Mesenchymal stem cell (in vitro differentiated cells and primary cell): ENCODE results near the gene NDOR1.
A peak's percentile ranks its signal among the peaks of the same experiment; 100 is the strongest.

Experiments
- DNase-seq: peaks from one replicate; pipeline ENCODE4 v3.0.0-alpha.2; 2013
- H2AFZ ChIP-seq: one replicate; pipeline ENCODE4 v1.6.1; 2013; ENCODE audit warnings: low read depth, mild to moderate bottlenecking, control low read depth, inconsistent platforms, low read length, moderate library complexity
- H2AK5ac ChIP-seq: 2 replicates; pipeline ENCODE4 v1.6.1; 2013; ENCODE audit warnings: low read length, moderate library complexity, mild to moderate bottlenecking, inconsistent platforms; ENCODE audit not compliant: severe bottlenecking
- H2BK120ac ChIP-seq: one replicate; pipeline ENCODE4 v1.6.1; 2013; ENCODE audit warnings: low read depth, mild to moderate bottlenecking, inconsistent platforms, low read length, moderate library complexity
- H2BK12ac ChIP-seq, 2 experiments: one replicate each; pipeline ENCODE4 v1.6.1; 2013; ENCODE audit warnings: inconsistent platforms in 2 of 2, low read length in 2 of 2, mild to moderate bottlenecking in 2 of 2, moderate library complexity in 2 of 2, control low read depth in 1 of 2
- H2BK15ac ChIP-seq: one replicate; pipeline ENCODE4 v1.6.1; 2013; ENCODE audit warnings: mild to moderate bottlenecking, low read depth, inconsistent platforms; ENCODE audit not compliant: poor library complexity, severe bottlenecking
- H2BK5ac ChIP-seq: 2 replicates; pipeline ENCODE4 v1.6.1; 2013; ENCODE audit warnings: low read depth, mild to moderate bottlenecking, low read length, control low read depth, inconsistent platforms; ENCODE audit not compliant: poor library complexity, severe bottlenecking
- H3K14ac ChIP-seq, 2 experiments: one replicate each; pipeline ENCODE4 v1.6.1; 2013; ENCODE audit warnings: inconsistent platforms in 2 of 2, low read length in 2 of 2, control low read depth in 1 of 2, mild to moderate bottlenecking in 1 of 2, moderate library complexity in 1 of 2
- H3K18ac ChIP-seq, 2 experiments: one replicate each; pipeline ENCODE4 v1.6.1; 2013; ENCODE audit warnings: inconsistent platforms in 2 of 2, low read length in 2 of 2, control low read depth in 1 of 2, low read depth in 1 of 2, mild to moderate bottlenecking in 1 of 2
- H3K23ac ChIP-seq, 2 experiments: one replicate each; pipeline ENCODE4 v1.6.1; 2013; ENCODE audit warnings: inconsistent platforms in 2 of 2, low read length in 2 of 2, mild to moderate bottlenecking in 2 of 2, moderate library complexity in 2 of 2, control low read depth in 1 of 2
- H3K27ac ChIP-seq: 2 replicates; pipeline ENCODE4 v1.5.1; 2013; ENCODE audit warnings: mild to moderate bottlenecking, moderate library complexity, low read length, control low read depth, inconsistent platforms; ENCODE audit not compliant: poor library complexity, severe bottlenecking
- H3K27me3 ChIP-seq, 2 experiments: 2 replicates each; pipeline versions ENCODE4 v1.6.1 to v1.7.0; 2013; ENCODE audit warnings: low read length in 2 of 2, mild to moderate bottlenecking in 2 of 2, moderate library complexity in 2 of 2, control low read depth in 1 of 2, inconsistent platforms in 1 of 2; ENCODE audit not compliant: control insufficient read depth in 1 of 2, insufficient read depth in 1 of 2
- H3K36me3 ChIP-seq, 2 experiments: 2 replicates each; pipeline versions ENCODE4 v1.6.1 to v1.7.0; 2013; ENCODE audit warnings: low read length in 2 of 2, control low read depth in 1 of 2, inconsistent platforms in 1 of 2, low read depth in 1 of 2, mild to moderate bottlenecking in 1 of 2; ENCODE audit not compliant: insufficient read depth in 2 of 2, control insufficient read depth in 1 of 2
- H3K4ac ChIP-seq, 2 experiments: one replicate each; pipeline ENCODE4 v1.6.1; 2013; ENCODE audit warnings: inconsistent platforms in 2 of 2, low read length in 2 of 2, mild to moderate bottlenecking in 2 of 2, moderate library complexity in 2 of 2, control low read depth in 1 of 2, low read depth in 1 of 2
- H3K4me1 ChIP-seq: 2 replicates; pipeline ENCODE4 v1.6.1; 2013; ENCODE audit warnings: low read depth, low read length, control low read depth; ENCODE audit not compliant: control insufficient read depth, insufficient read depth
- H3K4me2 ChIP-seq: 2 replicates; pipeline ENCODE4 v1.6.1; 2013; ENCODE audit warnings: low read length, mild to moderate bottlenecking, inconsistent platforms; ENCODE audit not compliant: poor library complexity, severe bottlenecking
- H3K4me3 ChIP-seq, 2 experiments: 2 replicates each; pipeline versions ENCODE4 v1.5.1 to v1.7.0; 2013; ENCODE audit warnings: low read length in 2 of 2, mild to moderate bottlenecking in 2 of 2, control low read depth in 1 of 2, low read depth in 1 of 2; ENCODE audit not compliant: insufficient read depth in 1 of 2
- H3K79me1 ChIP-seq: replicated peaks from 2 replicates; pipeline ENCODE4 v1.6.1; 2013; ENCODE audit warnings: mild to moderate bottlenecking, control low read depth, low read length, inconsistent platforms; ENCODE audit not compliant: poor library complexity, severe bottlenecking
- H3K9ac ChIP-seq: 2 replicates; pipeline ENCODE4 v1.7.0; 2013; ENCODE audit warnings: mild to moderate bottlenecking, low read length, moderate library complexity
- H3K9me3 ChIP-seq: 2 replicates; pipeline ENCODE4 v1.7.0; 2013; ENCODE audit warnings: mild to moderate bottlenecking, low read length; ENCODE audit not compliant: control insufficient read depth
- H4K8ac ChIP-seq: one replicate; pipeline ENCODE4 v1.6.1; 2013; ENCODE audit warnings: inconsistent platforms, mild to moderate bottlenecking, low read length, moderate library complexity
- H4K91ac ChIP-seq: one replicate; pipeline ENCODE4 v1.6.1; 2013; ENCODE audit warnings: mild to moderate bottlenecking, low read length, inconsistent platforms
- WGBS: methylation state at CpG from one replicate; pipeline ENCODE4 v1.1.7; 2013; ENCODE audit warnings: mixed read lengths; 5-methylcytosine and 5-hydroxymethylcytosine counted together

Gene NDOR1

DNA sequence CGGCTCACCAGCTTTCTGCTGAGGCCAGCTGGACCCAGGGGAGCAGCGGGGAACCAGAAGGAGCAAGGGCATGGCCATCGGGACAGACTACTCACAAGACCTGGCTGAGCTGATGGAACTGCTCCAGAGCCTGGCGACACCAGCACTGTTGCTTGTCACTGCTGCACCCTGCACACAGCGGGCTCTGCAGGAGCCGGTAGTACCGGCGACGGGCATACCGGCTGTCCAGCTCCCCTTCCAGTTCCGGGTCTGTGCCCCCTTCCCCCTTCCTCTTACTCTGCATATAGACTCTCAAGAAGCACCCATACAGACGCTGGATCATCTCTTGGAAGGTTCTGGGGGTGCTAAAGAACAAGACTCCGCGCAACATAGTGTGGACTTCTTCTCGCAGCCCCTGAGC lies 18.1 kb upstream of the NDOR1 start:
- no peak overlapping the region for H4K8ac ChIP-seq
- H2BK15ac ChIP-seq, result no peak overlapping the region
- no peaks in the 10 kb centered on the region for H3K27me3 ChIP-seq
- H3K4me3 ChIP-seq, result peak overlapping the region; percentile 91 to 100
- H3K27ac ChIP-seq, result no peak overlapping the region
- H3K4me1 ChIP-seq, result peaks cover 40% of the 10 kb centered on the region
- no peak overlapping the region for H3K14ac ChIP-seq
- no peak overlapping the region for H2BK12ac ChIP-seq
- H3K9me3 ChIP-seq, result no peaks in the 10 kb centered on the region
- 89% methylated on average over 15 of the region's 15 CpGs for WGBS
- H3K79me1 ChIP-seq, result peaks cover 57% of the 10 kb centered on the region
- no peak overlapping the region for H3K18ac ChIP-seq
- H3K4ac ChIP-seq, result no peak overlapping the region
- H2AK5ac ChIP-seq, result no peak overlapping the region
- no peak overlapping the region for H2AFZ ChIP-seq
- peaks cover 76 to 78% of the 10 kb centered on the region in 2 experiments for H3K36me3 ChIP-seq
- H3K23ac ChIP-seq, result no peak overlapping the region
- H2BK120ac ChIP-seq, result no peak overlapping the region
- no peak for DNase-seq
- H3K4me2 ChIP-seq, result peak overlapping the region; percentile 90
- peak overlapping the region; percentile 96 for H3K9ac ChIP-seq
- H4K91ac ChIP-seq, result no peak overlapping the region
- H2BK5ac ChIP-seq, result no peak overlapping the region

DNA sequence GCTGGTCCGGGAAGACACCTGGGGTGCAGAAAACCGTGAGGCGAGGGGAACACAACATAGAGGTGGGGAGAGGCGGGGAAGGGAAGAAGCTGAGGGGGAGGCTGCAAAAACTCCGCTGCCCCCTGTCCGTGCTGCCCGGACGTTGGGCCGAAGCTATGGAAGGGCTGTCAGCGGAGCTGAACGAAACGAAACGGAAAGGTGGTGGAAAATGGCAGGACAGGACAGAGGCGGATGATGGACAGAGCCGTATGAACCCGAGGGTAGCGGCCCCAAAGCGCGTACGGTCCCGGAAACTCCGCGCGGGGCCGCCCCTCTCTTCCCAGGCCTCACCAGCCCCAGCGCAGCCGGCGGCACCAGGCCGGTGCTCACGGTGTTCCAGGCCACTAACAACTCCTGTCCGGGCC lies 17.4 kb upstream of the NDOR1 start:
- peak overlapping the region; percentile 76 for H2AFZ ChIP-seq
- H4K8ac ChIP-seq, result peak overlapping the region; percentile 99
- no peak for DNase-seq
- H2BK12ac ChIP-seq, result no peak overlapping the region
- no peaks in the 10 kb centered on the region for H3K9me3 ChIP-seq
- H3K27me3 ChIP-seq, result no peaks in the 10 kb centered on the region
- H3K36me3 ChIP-seq, result peaks cover 70 to 75% of the 10 kb centered on the region in 2 experiments
- H3K14ac ChIP-seq, result peak overlapping the region in 1 of 2 experiments; percentile 70
- H2AK5ac ChIP-seq, result no peak overlapping the region
- peak overlapping the region; percentile 96 for H3K9ac ChIP-seq
- H3K4me1 ChIP-seq, result peaks cover 43% of the 10 kb centered on the region
- peak overlapping the region; percentile 91 to 100 for H3K4me3 ChIP-seq
- no peak overlapping the region for H3K27ac ChIP-seq
- peak overlapping the region; percentile 46 to 73 for H3K4ac ChIP-seq
- peak overlapping the region; percentile 75 for H2BK15ac ChIP-seq
- H3K79me1 ChIP-seq, result peaks cover 62% of the 10 kb centered on the region
- H4K91ac ChIP-seq, result peak overlapping the region; percentile 71
- H2BK5ac ChIP-seq, result no peak overlapping the region
- no peak overlapping the region for H3K23ac ChIP-seq
- H3K4me2 ChIP-seq, result peak overlapping the region; percentile 90
- H2BK120ac ChIP-seq, result no peak overlapping the region
- under 1% methylated on average over 28 of the region's 31 CpGs for WGBS
- peak overlapping the region; percentile 83 to 87 for H3K18ac ChIP-seq

DNA sequence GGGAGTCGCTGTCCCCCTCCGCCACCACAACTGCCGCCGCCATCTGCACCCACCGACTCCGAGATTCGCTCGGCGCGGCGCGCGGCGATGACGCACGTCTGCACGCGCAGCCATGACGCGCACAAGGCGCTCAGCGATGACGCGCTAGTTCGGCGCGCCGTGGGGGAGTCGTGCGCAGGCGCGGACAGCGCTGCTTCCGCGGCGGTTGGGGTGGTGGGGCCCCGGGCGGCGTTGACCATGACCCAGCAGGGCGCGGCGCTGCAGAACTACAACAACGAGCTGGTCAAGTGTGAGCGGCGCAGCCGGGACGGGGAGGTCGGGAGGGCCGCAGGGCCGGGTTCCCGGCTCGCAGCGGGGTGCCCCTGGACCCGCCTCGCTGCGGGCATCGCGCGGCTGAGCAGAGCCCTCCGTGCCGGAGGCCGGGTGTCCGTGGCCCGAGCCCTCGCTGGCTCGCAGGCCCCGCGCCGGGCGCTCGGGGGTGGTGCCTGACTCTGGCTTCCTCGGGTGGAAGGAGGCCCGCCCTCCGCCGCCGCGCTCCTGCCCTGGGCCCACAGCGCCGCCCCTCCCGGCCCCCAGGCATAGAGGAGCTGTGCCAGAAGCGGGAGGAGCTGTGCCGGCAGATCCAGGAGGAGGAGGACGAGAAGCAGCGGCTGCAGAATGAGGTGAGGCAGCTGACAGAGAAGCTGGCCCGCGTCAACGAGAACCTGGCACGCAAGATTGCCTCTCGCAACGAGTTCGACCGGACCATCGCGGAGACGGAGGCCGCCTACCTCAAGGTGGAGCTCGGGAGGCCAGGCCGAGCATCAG lies 16.8 kb upstream of the NDOR1 start, which contains the start of the genes ANAPC2 and SSNA1:
ANAPC2 (minus strand) TSS at position 71 of the 807 bp plus-strand sequence; CDS start at position 43, 28 bp downstream.
SSNA1 (plus strand) TSS at position 187 of the 807 bp plus-strand sequence; CDS start at position 238, 51 bp downstream.
- no peak within 1 kb of the TSS for H2AK5ac ChIP-seq
- DNase-seq, result peak; percentile 93
- peak within 1 kb of the TSS; percentile 70 for H3K27ac ChIP-seq
- under 1% methylated on average over 64 of the region's 98 CpGs for WGBS
- H3K23ac ChIP-seq, result no peak within 1 kb of the TSS
- peaks cover 64 to 72% of the 10 kb centered on the region in 2 experiments for H3K36me3 ChIP-seq
- peak within 1 kb of the TSS; percentile 46 to 73 for H3K4ac ChIP-seq
- H3K27me3 ChIP-seq, result no peaks in the 10 kb centered on the region
- peak within 1 kb of the TSS in 1 of 2 experiments; percentile 70 for H3K14ac ChIP-seq
- H4K8ac ChIP-seq, result peak within 1 kb of the TSS; percentile 99
- peak within 1 kb of the TSS; percentile 91 to 100 for H3K4me3 ChIP-seq
- peak within 1 kb of the TSS; percentile 78 for H2BK120ac ChIP-seq
- peak within 1 kb of the TSS; percentile 96 for H3K9ac ChIP-seq
- H2BK5ac ChIP-seq, result peak within 1 kb of the TSS; percentile 88
- peaks cover 65% of the 10 kb centered on the region for H3K79me1 ChIP-seq
- peak within 1 kb of the TSS; percentile 90 to 91 for H3K18ac ChIP-seq
- peak within 1 kb of the TSS; percentile 90 for H4K91ac ChIP-seq
- peak within 1 kb of the TSS; percentile 90 for H3K4me2 ChIP-seq
- H3K9me3 ChIP-seq, result no peaks in the 10 kb centered on the region
- peak within 1 kb of the TSS; percentile 96 for H2BK15ac ChIP-seq
- peak within 1 kb of the TSS; percentile 76 for H2AFZ ChIP-seq
- H2BK12ac ChIP-seq, result no peak within 1 kb of the TSS
- peaks cover 49% of the 10 kb centered on the region for H3K4me1 ChIP-seq
